Measurements from ENCODE around the gene XYLT1. TPM values are rescaled to one million over a fixed set of nuclear protein-coding genes. Genes with fewer than 3 reads are reported as not detected.

XYLT1 gene
- total and polyA plus RNA-seq, 2 of the 8 experiments (the other 6 are each of a cell fraction or from before 2014, with no cell fraction given) = 6.6 to 25.4 TPM

DNA sequence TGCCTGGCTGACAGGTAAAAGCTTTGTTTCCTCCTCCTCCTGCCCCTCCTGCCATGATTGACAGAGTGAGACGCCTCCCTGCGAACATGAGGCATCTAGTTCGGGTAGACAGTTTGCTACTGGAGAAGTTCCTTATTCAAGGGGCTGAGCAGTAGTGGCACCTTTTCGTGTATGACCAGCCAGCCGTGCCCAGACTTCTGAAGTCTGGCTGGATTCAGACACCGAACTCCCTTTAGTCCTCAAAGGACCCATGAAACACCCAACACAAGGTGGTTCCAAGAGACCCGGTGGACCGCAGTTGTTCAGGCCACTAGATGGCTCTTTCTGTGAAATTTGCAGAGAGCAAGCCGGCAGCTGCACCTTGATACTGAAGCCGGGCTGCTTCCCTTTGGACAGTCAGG lies 192.8 kb downstream of the XYLT1 start:
- no peak overlapping the region for H4K8ac ChIP-seq (ENCODE audit: extremely low read depth, insufficient read depth, low read length)
- H3K9ac ChIP-seq (replicated peaks in 1 of 4; ENCODE audit: extremely low read depth in 1 of 4, low read depth in 3 of 4, low read length in 3 of 4) = no peak overlapping the region
- H3K23ac ChIP-seq (ENCODE audit: insufficient read length) = no peak overlapping the region
- 78% methylated on average over 10 of the region's 10 CpGs; no CpG with 5 or more reads in 1 of the 2 experiments for WGBS, 2 experiments (ENCODE audit: extremely low coverage in 1 of 2, insufficient coverage in 1 of 2, insufficient read length in 1 of 2, insufficient replicate concordance in 2 of 2, low coverage in 1 of 2, low lambda C conversion rate in 2 of 2, missing lambda C conversion rate in 1 of 2)
- no peaks in the 10 kb centered on the region for H3K27me3 ChIP-seq (replicated peaks in 1 of 4; ENCODE audit: control insufficient read depth in 3 of 4, extremely low read depth in 1 of 4, insufficient read depth in 3 of 4, low read length in 3 of 4)
- H3K79me2 ChIP-seq (ENCODE audit: control insufficient read depth in 1 of 2, insufficient read depth in 2 of 2, low read length in 2 of 2) = no peaks in the 10 kb centered on the region
- H3K4me3 ChIP-seq (ENCODE audit: extremely low read depth in 1 of 4, insufficient read depth in 2 of 4, low read depth in 3 of 4, low read length in 4 of 4) = no peak overlapping the region
- FAIRE-seq (no peak), DNase-seq (ENCODE audit: low read depth in 1 of 2, low spot score in 2 of 2) (peak in 1 of 2 experiments; percentile 59)
- no peak overlapping the region for H2AFZ ChIP-seq (ENCODE audit: low read length)
- no peak overlapping the region for H3K18ac ChIP-seq (ENCODE audit: extremely low read depth, low read length)
- H4K20me1 ChIP-seq (replicated peaks in 1 of 2; ENCODE audit: control insufficient read depth in 1 of 2, insufficient read depth in 2 of 2, low read length in 2 of 2) = no peaks in the 10 kb centered on the region
- ChIA-PET POLR2A (ENCODE audit: partially characterized antibody) (interaction anchor here (0.8 to 1.0 kb wide), 2 partner anchors 12 to 18 kb away, joined by 3 read pairs; no protein-coding TSS in a partner anchor), CTCF (ENCODE audit: partially characterized antibody) (interaction anchor here (0.7 to 5.4 kb wide), 12 partner anchors 9 to 189 kb away, joined by 3 to 30 read pairs (median 3); no protein-coding TSS in a partner anchor)
- H4K91ac ChIP-seq (replicated peaks; ENCODE audit: insufficient read length, low read length) = no peak overlapping the region
- H3K79me1 ChIP-seq (ENCODE audit: low read depth, low read length) = peaks cover 3% of the 10 kb centered on the region; the same call in 1 of the 2 replicates
- H2BK5ac ChIP-seq (ENCODE audit: low read depth, low read length) = no peak overlapping the region
- no peak overlapping the region for H3K27ac ChIP-seq (ENCODE audit: low read depth, low read length)
- H3K56ac ChIP-seq (replicated peaks; ENCODE audit: insufficient read length, low read depth, low read length) = no peak overlapping the region
- no peak overlapping the region for H2AK5ac ChIP-seq (ENCODE audit: low read depth, low read length)
- no peak overlapping the region for H2BK120ac ChIP-seq (replicated peaks; ENCODE audit: low read depth, low read length)
- no peak overlapping the region for H3K14ac ChIP-seq (ENCODE audit: insufficient read length)
- no peaks in the 10 kb centered on the region for H3K23me2 ChIP-seq (ENCODE audit: low read depth, low read length)
- H3K4me1 ChIP-seq (replicated peaks in 1 of 4; ENCODE audit: control insufficient read depth in 3 of 4, insufficient read depth in 4 of 4, low read length in 3 of 4) = peaks cover 0 to 5% (median 2%) of the 10 kb centered on the region in 4 experiments; a peak in 6 of 7 replicates
- H2BK12ac ChIP-seq (ENCODE audit: low read depth, low read length) = no peak overlapping the region
- H3K9me3 ChIP-seq (ENCODE audit: insufficient read depth in 2 of 2, low read depth in 1 of 2, low read length in 1 of 2) = no peaks in the 10 kb centered on the region
- TF ChIP-seq SIRT6 (IDR thresholded peaks at IDR 0.05; ENCODE audit: low read length) = no peak
- peak; percentile 23; the same call in 1 of the 2 replicates for TF ChIP-seq GABPA (IDR thresholded peaks at IDR 0.05; ENCODE audit: borderline replicate concordance, insufficient read depth, low read length)
- TF ChIP-seq CTCF (IDR thresholded peaks at IDR 0.05; ENCODE audit: control extremely low read depth in 1 of 3, insufficient read depth in 1 of 3, low read depth in 1 of 3, low read length in 3 of 3) = peak; percentile 52 to 67 (median 66)
- TF ChIP-seq TEAD4 (IDR thresholded peaks at IDR 0.05; ENCODE audit: low read depth, low read length) = no peak
- peak; percentile 51 to 75 for TF ChIP-seq RAD21 (IDR thresholded peaks at IDR 0.05 in 1 of 2, conservative IDR thresholded peaks at IDR 0.05 in 1 of 2; ENCODE audit: low read depth in 2 of 2, low read length in 2 of 2)
- no peak overlapping the region for H3K4me2 ChIP-seq (ENCODE audit: insufficient read depth in 1 of 2, low read depth in 2 of 2, low read length in 2 of 2)
- no peak overlapping the region for H2BK20ac ChIP-seq (ENCODE audit: low read length)
- H3K4ac ChIP-seq (replicated peaks; ENCODE audit: insufficient read length, low read depth, low read length) = no peak overlapping the region
- no peak overlapping the region for H2BK15ac ChIP-seq (ENCODE audit: low read length)
- H4K5ac ChIP-seq (ENCODE audit: insufficient read length, low read depth, low read length) = no peak overlapping the region
- H3K36me3 ChIP-seq (ENCODE audit: control insufficient read depth in 2 of 4, insufficient read depth in 4 of 4, low read length in 3 of 4) = no peaks in the 10 kb centered on the region

All from H1 (cell line).